GM12892 (cell line): ENCODE results near the gene TMEM163.
"Not testable (repeated sequence)": the region's sequence is repeated elsewhere in the genome, so short reads cannot be mapped to it uniquely, and the experiment has no call there.

Experiments used
- DNase-seq: peaks from one replicate; pipeline ENCODE4 v3.0.0; 2011; ENCODE audit not compliant: insufficient read length
- FAIRE-seq: peaks from 2 replicates; lab custom pipeline; 2011; peaks lifted over from hg19 to GRCh38; lab: Jason Lieb, UNC
- POLR2A ChIP-seq: IDR thresholded peaks from 2 replicates; pipeline ENCODE4 v1.6.1; 2011; ENCODE audit warnings: low read depth, low read length, control low read depth
- POLR2AphosphoS5 ChIP-seq: IDR thresholded peaks from 2 replicates; pipeline ENCODE4 v1.6.1; 2011; ENCODE audit warnings: low read depth, low read length, control low read depth
- TAF1 ChIP-seq: IDR thresholded peaks from 2 replicates; pipeline ENCODE4 v1.6.1; 2011; ENCODE audit warnings: low read depth, mild to moderate bottlenecking, control low read depth, low read length, borderline replicate concordance

The TMEM163 gene

DNA sequence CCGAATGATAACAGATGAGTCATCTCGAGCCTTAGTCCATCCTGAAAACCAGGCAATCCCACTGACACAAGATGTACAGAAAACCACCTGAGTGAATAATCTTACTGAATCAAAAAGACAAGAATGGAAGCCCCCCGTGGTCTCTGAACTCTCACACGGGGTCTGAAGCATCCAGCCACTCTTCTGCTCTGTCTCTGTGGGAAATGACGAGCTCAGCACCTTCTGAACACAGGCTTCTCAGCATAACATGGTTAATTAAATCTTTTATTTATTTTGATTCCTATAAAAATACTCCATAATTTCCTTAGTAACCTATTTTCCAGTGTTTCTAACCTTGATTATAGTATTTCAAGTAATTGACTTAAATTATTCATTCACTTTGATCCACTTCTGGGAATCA is 203.7 kb downstream of the TMEM163 start:
- FAIRE-seq, result no peak
- DNase-seq, result no peak
- TF ChIP-seq POLR2A, result no peak
- TF ChIP-seq TAF1, result no peak
- no peak for TF ChIP-seq POLR2AphosphoS5

DNA sequence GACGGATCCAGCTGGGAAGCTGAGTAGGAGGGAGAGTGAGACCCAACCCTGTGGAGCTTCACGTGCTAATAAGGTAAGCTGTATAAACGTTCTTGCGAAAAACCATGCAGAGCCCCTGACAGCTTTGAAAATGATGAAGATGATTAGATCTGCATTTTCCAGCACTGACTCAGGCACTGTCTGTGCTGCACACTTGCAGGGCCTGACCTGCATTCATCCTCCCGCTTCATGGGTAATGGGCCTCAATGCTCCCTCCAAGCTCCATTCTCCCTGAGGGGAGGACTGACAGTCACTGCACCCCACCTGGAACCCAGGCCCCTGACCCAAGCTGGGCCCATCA is 205.4 kb downstream of the TMEM163 start:
- FAIRE-seq (no peak), DNase-seq (no peak)
- TF ChIP-seq POLR2AphosphoS5 (no peak), TAF1 (no peak), POLR2A (no peak)

DNA sequence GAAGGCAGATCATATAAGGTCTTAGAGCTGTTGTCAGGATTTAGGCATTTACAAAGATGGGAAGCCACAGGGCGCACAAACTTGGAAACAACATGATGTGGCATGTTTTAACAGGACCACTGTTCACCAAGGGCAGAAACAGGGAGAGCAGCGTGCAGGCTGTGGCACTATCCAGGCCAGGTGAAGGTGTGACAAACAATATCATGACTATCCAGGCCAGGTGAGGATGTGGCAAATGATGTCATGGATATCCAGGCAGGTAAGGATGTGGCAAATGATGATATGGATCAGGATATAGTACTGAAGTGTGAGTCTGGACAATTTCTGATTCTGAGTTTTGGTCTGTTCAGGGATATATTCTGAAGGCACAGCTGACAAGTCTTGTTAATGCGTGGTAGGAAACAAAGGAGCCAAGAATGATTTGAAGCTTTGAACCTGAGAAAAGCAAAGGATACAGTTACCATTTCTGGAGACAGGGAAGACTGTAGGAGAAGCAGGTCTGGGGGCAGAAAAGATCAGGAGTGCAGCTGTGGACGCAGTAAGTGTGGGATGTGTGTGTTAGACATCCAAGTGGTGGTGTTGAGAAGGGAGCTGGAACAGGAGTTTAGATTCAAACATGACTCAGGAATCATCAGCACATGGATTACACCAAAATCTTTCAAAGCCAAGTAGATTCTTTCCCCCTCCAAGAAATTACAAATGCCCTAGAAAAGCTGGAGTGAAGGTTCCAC is 205.9 kb downstream of the TMEM163 start:
- FAIRE-seq, result no peak
- TF ChIP-seq POLR2A (no peak), TAF1 (no peak), POLR2AphosphoS5 (no peak)
- no peak for DNase-seq

DNA sequence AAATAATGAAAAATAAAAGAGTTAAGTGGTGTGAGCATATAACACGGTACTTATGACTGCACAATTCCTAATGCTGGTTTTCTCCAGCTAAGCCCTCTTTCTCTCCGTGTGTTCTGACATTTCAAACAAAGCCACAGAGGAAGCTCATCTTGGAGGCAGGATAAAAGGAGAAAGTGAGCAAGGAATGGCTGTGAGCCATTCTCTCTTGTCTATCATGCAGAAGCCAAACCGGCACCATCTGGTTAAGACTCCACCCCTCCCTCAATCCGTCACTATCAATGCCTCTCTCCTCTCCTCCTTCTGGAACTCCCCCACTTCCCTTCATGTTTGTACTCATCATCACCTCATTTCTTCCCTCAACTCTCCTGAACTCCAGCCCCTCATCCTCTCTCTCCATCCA is 210.4 kb downstream of the TMEM163 start:
- no peak for DNase-seq
- no peak for TF ChIP-seq POLR2A
- no peak for TF ChIP-seq POLR2AphosphoS5
- TF ChIP-seq TAF1, result no peak
- no peak for FAIRE-seq

DNA sequence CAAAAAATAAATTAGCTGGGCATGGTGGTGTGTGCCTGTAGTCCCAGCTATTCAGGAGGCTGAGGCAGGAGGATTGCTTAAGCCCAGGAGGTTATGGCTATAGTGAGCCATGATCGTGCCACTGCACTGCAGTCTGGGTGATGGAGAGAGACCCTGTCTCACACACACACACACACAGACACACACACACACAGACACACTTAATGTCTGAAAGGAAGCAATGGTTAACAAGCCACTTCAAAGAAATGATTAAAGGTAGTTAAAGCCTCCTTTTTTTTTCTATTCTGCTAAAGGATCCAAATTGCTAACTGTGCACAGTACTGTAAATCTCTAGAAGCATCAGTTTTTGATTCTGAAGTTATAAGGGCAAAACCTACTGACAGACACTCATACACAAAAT is 211.1 kb downstream of the TMEM163 start:
- FAIRE-seq (no peak), DNase-seq (no peak)
- TF ChIP-seq TAF1 (no peak), POLR2AphosphoS5 (no peak), POLR2A (no peak)

DNA sequence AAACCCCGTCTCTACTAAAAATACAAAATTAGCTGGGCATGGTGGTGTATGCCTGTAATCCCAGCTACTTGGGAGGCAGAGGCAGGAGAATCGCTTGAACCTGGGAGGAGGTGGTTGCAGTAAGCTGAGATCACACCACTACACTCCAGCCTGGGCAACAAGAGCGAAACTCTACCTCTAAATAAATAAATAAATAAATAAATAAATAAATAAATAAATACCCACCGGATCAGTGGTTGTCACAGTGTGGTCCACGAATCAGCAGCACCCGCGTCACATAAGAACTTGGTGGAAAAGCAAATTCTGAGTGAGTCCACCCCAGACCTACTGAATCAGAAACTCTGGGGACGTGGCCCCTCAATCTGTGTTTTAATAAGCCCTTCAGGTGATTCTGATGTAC is 211.6 kb downstream of the TMEM163 start:
- DNase-seq, FAIRE-seq: not testable (repeated sequence)

DNA sequence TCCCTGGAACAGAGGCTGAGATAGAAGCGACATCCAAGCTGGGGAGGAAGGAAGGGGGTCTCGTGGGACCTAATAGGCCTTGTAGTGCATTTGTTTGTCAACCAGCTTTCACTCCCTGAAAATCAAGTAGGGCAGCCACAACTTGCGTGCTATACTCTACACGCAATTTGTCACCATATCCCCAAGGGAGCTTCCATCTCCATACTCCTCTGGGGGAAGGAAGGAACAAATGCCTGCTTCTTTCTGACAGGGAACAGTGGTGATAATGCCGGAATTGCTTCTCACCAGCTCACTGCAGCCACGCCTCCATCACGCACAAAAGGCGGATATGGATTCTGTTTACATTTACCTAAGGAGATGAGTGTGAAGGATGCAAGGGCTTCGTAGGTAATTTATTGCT is 213.4 kb downstream of the TMEM163 start:
- FAIRE-seq (no peak), DNase-seq (no peak)
- TF ChIP-seq POLR2A (no peak), POLR2AphosphoS5 (no peak), TAF1 (no peak)

DNA sequence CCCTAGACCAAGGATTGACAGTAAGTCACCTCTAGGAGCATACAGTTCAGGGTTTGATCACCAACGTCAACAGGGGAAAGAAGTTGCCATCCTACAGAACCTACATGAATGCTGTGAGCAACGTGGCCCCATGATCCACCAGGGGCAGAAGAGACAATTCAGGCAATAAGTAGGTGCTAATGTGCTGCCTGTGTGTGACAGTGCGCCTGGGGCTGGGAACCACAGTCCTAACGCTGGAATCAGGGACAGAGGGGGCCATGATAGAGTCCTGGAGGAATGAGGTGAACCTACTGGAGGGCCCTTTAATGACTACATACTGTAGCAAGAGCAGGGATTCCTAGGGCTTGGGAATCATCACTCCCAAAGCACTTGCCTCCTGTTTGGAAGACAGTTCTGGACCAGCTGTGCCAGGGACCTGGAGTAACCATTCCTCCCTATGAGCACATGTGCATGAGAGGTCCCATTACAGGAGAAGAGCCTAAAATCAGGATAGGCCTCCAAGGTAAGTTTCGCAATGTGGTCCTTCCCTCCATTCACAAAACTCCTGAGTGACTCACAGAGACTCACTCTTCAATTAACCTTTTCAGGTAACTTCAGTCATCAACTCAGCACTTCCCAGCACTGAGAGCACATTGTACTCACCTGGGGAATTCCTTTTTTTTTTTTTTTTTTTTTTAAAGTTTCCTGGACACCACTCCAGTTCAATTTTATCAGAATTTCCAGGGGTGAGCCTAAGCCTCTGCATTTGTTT is 214.0 kb downstream of the TMEM163 start:
- DNase-seq (no peak), FAIRE-seq (no peak)
- TF ChIP-seq TAF1 (no peak), POLR2A (no peak), POLR2AphosphoS5 (no peak)

DNA sequence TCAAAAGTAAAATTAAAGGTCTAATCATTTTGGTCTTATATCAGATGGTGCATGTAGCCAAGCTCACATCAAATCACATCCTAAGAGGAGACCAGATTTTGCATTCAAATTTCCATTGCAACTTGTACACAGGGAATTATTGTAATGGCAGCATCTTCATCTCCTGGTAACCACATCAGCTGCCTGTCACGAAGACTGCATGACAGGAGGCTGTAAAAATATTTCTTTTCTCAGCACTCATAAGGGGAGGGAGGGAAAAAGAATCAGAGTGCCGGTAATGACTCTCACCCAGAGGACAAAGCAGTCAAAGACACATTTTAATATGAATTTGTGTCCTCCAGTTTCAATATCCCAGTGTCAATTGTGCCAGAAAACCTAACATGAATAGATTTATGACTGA is 216.7 kb downstream of the TMEM163 start:
- DNase-seq (no peak), FAIRE-seq (no peak)
- TF ChIP-seq POLR2A (no peak), POLR2AphosphoS5 (no peak), TAF1 (no peak)

DNA sequence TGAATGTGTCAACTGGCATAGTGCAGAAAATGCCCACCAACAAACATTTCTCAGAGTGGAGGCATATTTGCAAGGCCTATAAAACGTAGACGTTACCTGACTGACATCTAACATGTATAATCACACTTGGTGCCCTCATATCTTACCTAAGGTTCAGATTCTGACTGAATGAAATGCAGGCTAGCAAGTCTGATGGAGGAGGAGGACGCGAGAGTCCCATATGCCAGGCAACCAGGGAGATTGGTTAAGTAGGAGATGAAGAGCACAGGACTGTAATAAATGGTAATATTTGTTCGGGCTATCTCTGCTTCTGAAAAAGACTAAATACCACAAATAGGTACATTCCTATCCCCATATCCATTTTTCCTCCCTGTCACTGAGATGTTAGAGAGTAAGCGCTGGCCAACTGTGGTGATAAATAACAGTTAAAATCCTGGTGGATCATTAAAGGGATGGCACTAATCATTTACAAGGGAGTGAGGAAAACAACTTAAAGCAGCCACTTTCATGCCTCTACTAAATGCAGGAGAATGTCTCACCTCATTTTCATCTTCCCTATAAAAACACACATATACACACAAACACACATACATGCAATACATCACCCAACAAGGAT is 217.2 kb downstream of the TMEM163 start:
- TF ChIP-seq POLR2AphosphoS5 (no peak), POLR2A (no peak), TAF1 (no peak)
- no peak for FAIRE-seq
- DNase-seq, result no peak

DNA sequence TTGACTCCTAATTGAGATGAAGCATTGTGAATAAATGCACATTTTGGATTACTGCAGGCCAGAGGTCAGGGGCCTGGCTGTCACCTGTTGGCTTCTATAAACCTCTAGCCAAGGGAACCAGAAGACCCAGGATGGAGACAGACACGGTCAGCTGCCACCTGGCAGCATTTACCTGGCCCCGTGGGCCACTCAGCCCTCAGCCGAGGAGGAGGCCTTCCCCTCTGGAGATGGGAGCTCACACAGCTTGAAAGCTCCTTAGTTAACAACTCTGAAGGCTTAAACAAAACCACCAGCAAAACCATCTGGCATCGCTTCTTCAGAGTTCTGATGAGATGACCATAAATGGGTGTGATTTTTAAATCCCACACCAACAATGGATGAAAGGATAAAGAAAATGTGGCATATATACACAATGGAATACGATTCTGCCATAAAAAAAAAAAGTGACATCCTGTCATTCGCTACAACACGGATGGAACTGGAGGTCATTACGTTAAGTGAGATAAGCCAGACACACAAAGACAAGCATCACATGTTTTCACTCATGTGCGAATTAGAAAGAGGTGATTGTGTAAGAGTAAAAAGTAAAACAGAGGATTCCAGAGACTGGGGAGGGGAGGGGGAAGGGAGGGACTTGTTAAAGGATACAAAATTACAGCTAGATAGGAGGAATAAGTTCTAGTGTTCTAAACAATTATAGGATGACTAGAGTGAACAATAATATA is 218.4 kb downstream of the TMEM163 start:
- TF ChIP-seq POLR2A (no peak), POLR2AphosphoS5 (no peak), TAF1 (no peak)
- DNase-seq, result no peak
- no peak for FAIRE-seq

DNA sequence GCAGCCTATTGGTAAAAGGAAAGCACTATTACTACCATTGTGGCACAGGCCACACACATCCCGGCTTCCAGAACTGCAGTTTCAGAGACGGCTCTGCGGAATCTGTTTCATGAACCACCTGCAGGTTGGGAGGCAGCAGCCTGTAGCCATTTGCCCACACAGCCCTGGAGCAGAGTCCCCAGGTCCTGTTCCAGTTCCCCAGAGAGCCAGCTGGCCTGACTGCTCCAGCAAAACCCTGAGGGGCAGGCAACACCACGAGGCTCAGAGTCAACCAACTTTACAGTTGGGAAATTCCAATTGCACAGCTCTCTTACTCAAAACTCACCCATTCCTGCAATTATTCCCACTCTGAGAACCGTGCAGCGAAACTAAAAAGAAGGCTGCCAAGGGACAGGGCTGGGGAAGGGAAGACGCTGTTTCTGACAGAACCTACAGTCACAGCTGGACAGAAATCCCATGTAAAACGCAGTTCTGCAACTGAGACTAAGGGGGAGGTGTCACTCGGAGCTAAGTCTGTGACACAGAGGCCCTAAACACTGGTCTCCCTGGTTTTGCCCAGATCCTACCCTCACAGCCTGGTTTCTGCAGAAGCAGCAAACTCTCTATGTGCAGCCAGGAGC is 219.4 kb downstream of the TMEM163 start:
- FAIRE-seq (no peak), DNase-seq (no peak)
- TF ChIP-seq POLR2A (no peak), TAF1 (no peak), POLR2AphosphoS5 (no peak)
